Measurements from ENCODE around the gene ADAM20.

Gene ADAM20

DNA sequence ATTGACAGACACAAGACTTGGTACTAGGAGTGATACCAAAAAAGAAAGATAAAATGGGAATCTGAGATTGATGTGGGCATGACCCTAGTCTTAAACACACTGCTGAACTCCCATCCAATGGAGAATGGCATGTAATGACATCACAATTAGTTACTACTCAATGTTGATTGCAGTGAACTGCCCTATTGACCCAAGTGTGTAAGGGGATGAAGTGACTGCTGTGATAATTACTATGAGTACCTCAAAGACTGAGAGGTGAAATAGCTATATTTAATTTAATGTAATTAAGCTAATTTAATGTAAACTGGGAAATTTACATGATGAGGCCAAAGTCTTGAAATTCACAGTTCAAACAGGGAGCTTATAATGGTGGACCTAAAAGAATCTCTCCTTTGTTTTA, at the start of gene ADAM20:
ADAM20 (minus strand) TSS at position 101 of the 400 bp plus-strand sequence. CDS start 10,247 bp downstream, outside the sequence.
- Histone ChIP-seq H3K9me3 (ENCODE audit: insufficient read depth, low read depth, low read length) (peaks cover 11% of the 10 kb centered on the region), H3K36me3 (ENCODE audit: insufficient read depth, low read depth, low read length) (peaks cover 5% of the 10 kb centered on the region; the same call in 1 of the 2 replicates), H3K4me3 (ENCODE audit: low read length) (no peak within 1 kb of the TSS), H3K27me3 (ENCODE audit: insufficient read depth, low read length) (no peaks in the 10 kb centered on the region), H3K4me1 (ENCODE audit: insufficient read depth, low read length) (no peaks in the 10 kb centered on the region), H3K9ac (ENCODE audit: low read depth, low read length) (no peak within 1 kb of the TSS), H3K27ac (ENCODE audit: low read length) (no peak within 1 kb of the TSS)

DNA sequence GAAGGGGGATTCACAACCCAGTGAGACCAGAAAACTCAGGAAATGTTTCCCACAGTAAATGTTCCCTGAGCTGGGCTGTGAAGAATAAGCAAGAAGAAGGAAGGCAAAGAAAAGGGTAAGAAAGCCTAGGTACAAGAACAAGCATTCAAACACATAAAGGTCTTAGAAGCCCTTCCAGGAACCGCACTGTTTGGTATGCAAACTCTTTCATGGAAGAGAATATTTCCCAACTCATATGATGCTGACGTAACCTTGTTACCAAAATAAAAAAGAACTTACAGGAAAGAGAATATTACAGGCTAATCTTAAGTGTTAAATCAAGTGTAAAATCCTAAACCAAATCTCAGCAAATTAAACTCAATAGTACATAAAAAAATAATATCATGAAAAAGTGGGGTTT, 42.1 kb upstream of the ADAM20 start:
- Histone ChIP-seq H3K9ac (ENCODE audit: low read depth, low read length) (no peak overlapping the region), H3K36me3 (ENCODE audit: insufficient read depth, low read depth, low read length) (peaks cover 24% of the 10 kb centered on the region), H3K4me1 (ENCODE audit: insufficient read depth, low read length) (no peaks in the 10 kb centered on the region)

DNA sequence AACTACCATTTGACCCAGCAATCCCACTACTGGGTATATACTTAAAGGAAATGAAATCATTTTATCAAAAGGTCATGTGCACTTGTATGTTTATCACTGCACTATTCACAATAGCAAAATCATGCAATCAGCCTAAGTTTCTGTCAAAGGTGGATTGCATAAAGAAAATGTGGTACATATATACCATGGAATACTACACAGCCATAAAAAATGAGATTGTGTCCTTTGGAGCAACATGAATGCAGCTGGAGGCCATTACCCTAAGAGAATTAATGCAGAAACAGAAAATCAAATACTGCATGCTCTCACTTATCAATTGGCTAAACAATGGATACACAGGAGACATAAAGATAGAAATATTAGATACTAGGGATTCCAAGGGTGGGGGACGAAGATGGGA, 38.2 kb upstream of the ADAM20 start:
- Histone ChIP-seq H3K36me3 (ENCODE audit: insufficient read depth, low read depth, low read length) (no peaks in the 10 kb centered on the region), H3K9ac (ENCODE audit: low read depth, low read length) (no peak overlapping the region), H3K4me3 (ENCODE audit: low read length) (no peak overlapping the region), H3K9me3 (ENCODE audit: insufficient read depth, low read depth, low read length) (no peaks in the 10 kb centered on the region), H3K4me1 (ENCODE audit: insufficient read depth, low read length) (peaks cover 9% of the 10 kb centered on the region; the same call in 1 of the 2 replicates), H3K27ac (ENCODE audit: low read length) (no peak overlapping the region), H3K27me3 (ENCODE audit: insufficient read depth, low read length) (no peaks in the 10 kb centered on the region)

More for the DNA sequence above, 42.1 kb upstream of the ADAM20 start:
- no peak overlapping the region for H3K27ac ChIP-seq (ENCODE audit: low read length)
- H3K9me3 ChIP-seq (ENCODE audit: insufficient read depth, low read depth, low read length) = no peaks in the 10 kb centered on the region
- no peak overlapping the region for H3K4me3 ChIP-seq (ENCODE audit: low read length)
- H3K27me3 ChIP-seq (ENCODE audit: insufficient read depth, low read length) = no peaks in the 10 kb centered on the region

GRCh38 chr14:70571139-70571538, 36.3 kb upstream of the ADAM20 start:
- no peaks in the 10 kb centered on the region for H3K27me3 ChIP-seq (ENCODE audit: insufficient read depth, low read length)
- H3K36me3 ChIP-seq (ENCODE audit: insufficient read depth, low read depth, low read length) = peaks cover 1% of the 10 kb centered on the region; the same call in 1 of the 2 replicates
- no peak overlapping the region for H3K4me3 ChIP-seq (ENCODE audit: low read length)
- H3K9me3 ChIP-seq (ENCODE audit: insufficient read depth, low read depth, low read length) = peaks cover 3% of the 10 kb centered on the region; the same call in 1 of the 2 replicates
- H3K27ac ChIP-seq (ENCODE audit: low read length) = no peak overlapping the region
- peaks cover 9% of the 10 kb centered on the region; the same call in 1 of the 2 replicates for H3K4me1 ChIP-seq (ENCODE audit: insufficient read depth, low read length)
- H3K9ac ChIP-seq (ENCODE audit: low read depth, low read length) = no peak overlapping the region

- peaks cover 9% of the 10 kb centered on the region; the same call in 1 of the 2 replicates for H3K4me1 ChIP-seq (ENCODE audit: insufficient read depth, low read length)
- no peak overlapping the region for H3K27ac ChIP-seq (ENCODE audit: low read length)
- peaks cover 28% of the 10 kb centered on the region for H3K36me3 ChIP-seq (ENCODE audit: insufficient read depth, low read depth, low read length)
- H3K9ac ChIP-seq (ENCODE audit: low read depth, low read length) = no peak overlapping the region
- peaks cover 22% of the 10 kb centered on the region for H3K9me3 ChIP-seq (ENCODE audit: insufficient read depth, low read depth, low read length)
- no peaks in the 10 kb centered on the region for H3K27me3 ChIP-seq (ENCODE audit: insufficient read depth, low read length)
- no peak overlapping the region for H3K4me3 ChIP-seq (ENCODE audit: low read length)
Measured at GRCh38 chr14:70567791-70568190, 33.0 kb upstream of the ADAM20 start.

DNA sequence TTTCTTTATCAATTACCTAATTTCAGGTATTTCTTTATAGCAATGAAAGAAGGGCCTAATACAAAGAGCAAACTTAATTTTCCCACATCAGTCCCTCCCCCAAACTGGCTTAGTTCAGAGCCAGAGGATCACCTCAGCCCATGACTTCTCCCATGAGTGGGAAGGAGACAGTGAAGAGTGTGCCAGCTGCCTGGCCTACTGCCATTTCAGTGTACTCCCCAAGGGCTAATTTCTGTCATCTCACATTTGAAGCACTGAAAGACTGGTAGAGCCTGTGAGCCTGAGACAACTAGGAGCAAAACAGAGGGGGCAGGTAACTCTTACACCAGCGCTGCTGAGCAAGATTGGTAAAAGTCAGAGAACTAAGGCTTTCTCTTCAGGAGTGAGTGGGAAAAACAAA, 29.1 kb upstream of the ADAM20 start:
- Histone ChIP-seq H3K9me3 (ENCODE audit: insufficient read depth, low read depth, low read length) (peaks cover 42% of the 10 kb centered on the region), H3K36me3 (ENCODE audit: insufficient read depth, low read depth, low read length) (peaks cover 39% of the 10 kb centered on the region)

DNA sequence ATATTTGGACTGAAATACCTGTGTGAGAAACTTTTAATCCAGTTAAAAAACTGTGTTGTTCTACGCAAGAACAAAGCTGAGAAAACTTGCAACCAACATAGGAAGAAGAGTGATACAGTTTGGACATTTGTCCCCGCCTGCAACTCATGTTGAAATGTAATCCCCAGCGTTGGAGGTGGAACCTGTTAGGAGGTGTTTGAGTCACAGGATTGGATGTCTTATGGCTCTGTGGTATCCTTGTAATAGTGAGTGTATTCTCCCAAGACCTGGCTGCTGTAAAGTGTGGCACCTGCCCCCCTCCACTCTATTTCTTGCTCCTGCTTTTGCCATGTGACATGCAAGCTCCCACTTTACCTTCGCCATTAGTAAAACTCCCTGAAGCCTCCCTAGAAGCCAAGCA, 28.6 kb upstream of the ADAM20 start:
- Histone ChIP-seq H3K9me3 (ENCODE audit: insufficient read depth, low read depth, low read length) (peaks cover 42% of the 10 kb centered on the region), H3K4me3 (ENCODE audit: low read length) (no peak overlapping the region), H3K9ac (ENCODE audit: low read depth, low read length) (no peak overlapping the region), H3K27ac (ENCODE audit: low read length) (no peak overlapping the region), H3K4me1 (ENCODE audit: insufficient read depth, low read length) (no peaks in the 10 kb centered on the region), H3K36me3 (ENCODE audit: insufficient read depth, low read depth, low read length) (peaks cover 39% of the 10 kb centered on the region), H3K27me3 (ENCODE audit: insufficient read depth, low read length) (no peaks in the 10 kb centered on the region)

More for the DNA sequence above, 29.1 kb upstream of the ADAM20 start:
- H3K9ac ChIP-seq (ENCODE audit: low read depth, low read length) = no peak overlapping the region
- H3K4me3 ChIP-seq (ENCODE audit: low read length) = no peak overlapping the region
- no peak overlapping the region for H3K27ac ChIP-seq (ENCODE audit: low read length)
- H3K27me3 ChIP-seq (ENCODE audit: insufficient read depth, low read length) = no peaks in the 10 kb centered on the region
- H3K4me1 ChIP-seq (ENCODE audit: insufficient read depth, low read length) = no peaks in the 10 kb centered on the region

GRCh38 chr14:70558356-70558755, 23.6 kb upstream of the ADAM20 start:
- H3K27me3 ChIP-seq (ENCODE audit: insufficient read depth, low read length) = no peaks in the 10 kb centered on the region
- no peak overlapping the region for H3K9ac ChIP-seq (ENCODE audit: low read depth, low read length)
- peaks cover 16% of the 10 kb centered on the region for H3K36me3 ChIP-seq (ENCODE audit: insufficient read depth, low read depth, low read length)
- peaks cover 25% of the 10 kb centered on the region for H3K9me3 ChIP-seq (ENCODE audit: insufficient read depth, low read depth, low read length)
- H3K4me1 ChIP-seq (ENCODE audit: insufficient read depth, low read length) = no peaks in the 10 kb centered on the region
- H3K4me3 ChIP-seq (ENCODE audit: low read length) = no peak overlapping the region
- no peak overlapping the region for H3K27ac ChIP-seq (ENCODE audit: low read length)

DNA sequence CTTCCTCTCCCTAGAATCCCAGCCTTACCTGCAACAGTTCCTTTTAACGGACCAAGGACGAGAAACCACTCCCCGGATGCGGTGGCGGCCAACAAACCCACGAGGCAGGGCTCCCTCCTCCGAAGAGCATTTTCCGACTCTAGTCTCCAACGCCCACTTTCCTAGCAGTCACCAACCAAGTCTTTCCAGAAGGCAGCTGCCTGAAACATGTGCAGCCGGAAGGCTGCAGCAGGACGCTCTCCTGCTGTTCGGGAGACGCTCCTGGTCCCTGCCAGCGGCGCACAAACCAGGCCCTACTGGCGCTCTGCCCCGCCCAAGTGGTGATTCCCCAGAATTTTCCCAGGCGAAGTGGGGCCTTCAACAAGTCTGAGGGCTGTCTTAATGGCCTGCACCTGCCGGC, 21.1 kb upstream of the ADAM20 start:
- H3K9ac ChIP-seq (ENCODE audit: low read depth, low read length) = no peak overlapping the region
- no peak overlapping the region for H3K27ac ChIP-seq (ENCODE audit: low read length)
- no peak overlapping the region for H3K4me3 ChIP-seq (ENCODE audit: low read length)
- no peaks in the 10 kb centered on the region for H3K4me1 ChIP-seq (ENCODE audit: insufficient read depth, low read length)
- H3K9me3 ChIP-seq (ENCODE audit: insufficient read depth, low read depth, low read length) = 0 out of 2 replicates have a peak, but pooled peaks cover under 1% of the 10 kb centered on the region
- no peaks in the 10 kb centered on the region for H3K27me3 ChIP-seq (ENCODE audit: insufficient read depth, low read length)
- H3K36me3 ChIP-seq (ENCODE audit: insufficient read depth, low read depth, low read length) = no peaks in the 10 kb centered on the region

- Histone ChIP-seq H3K36me3 (ENCODE audit: insufficient read depth, low read depth, low read length) (peaks cover 5% of the 10 kb centered on the region; the same call in 1 of the 2 replicates), H3K4me1 (ENCODE audit: insufficient read depth, low read length) (no peaks in the 10 kb centered on the region), H3K9me3 (ENCODE audit: insufficient read depth, low read depth, low read length) (peaks cover 11% of the 10 kb centered on the region), H3K27ac (ENCODE audit: low read length) (no peak overlapping the region), H3K9ac (ENCODE audit: low read depth, low read length) (no peak overlapping the region), H3K27me3 (ENCODE audit: insufficient read depth, low read length) (no peaks in the 10 kb centered on the region), H3K4me3 (ENCODE audit: low read length) (no peak overlapping the region)
Measured at GRCh38 chr14:70538087-70538486, 3.3 kb upstream of the ADAM20 start.

GRCh38 chr14:70536830-70537229, 2.0 kb upstream of the ADAM20 start:
- peaks cover 5% of the 10 kb centered on the region; the same call in 1 of the 2 replicates for H3K36me3 ChIP-seq (ENCODE audit: insufficient read depth, low read depth, low read length)
- peaks cover 11% of the 10 kb centered on the region for H3K9me3 ChIP-seq (ENCODE audit: insufficient read depth, low read depth, low read length)
- H3K9ac ChIP-seq (ENCODE audit: low read depth, low read length) = no peak overlapping the region
- H3K27me3 ChIP-seq (ENCODE audit: insufficient read depth, low read length) = no peaks in the 10 kb centered on the region
- no peak overlapping the region for H3K27ac ChIP-seq (ENCODE audit: low read length)
- no peaks in the 10 kb centered on the region for H3K4me1 ChIP-seq (ENCODE audit: insufficient read depth, low read length)
- H3K4me3 ChIP-seq (ENCODE audit: low read length) = no peak overlapping the region

DNA sequence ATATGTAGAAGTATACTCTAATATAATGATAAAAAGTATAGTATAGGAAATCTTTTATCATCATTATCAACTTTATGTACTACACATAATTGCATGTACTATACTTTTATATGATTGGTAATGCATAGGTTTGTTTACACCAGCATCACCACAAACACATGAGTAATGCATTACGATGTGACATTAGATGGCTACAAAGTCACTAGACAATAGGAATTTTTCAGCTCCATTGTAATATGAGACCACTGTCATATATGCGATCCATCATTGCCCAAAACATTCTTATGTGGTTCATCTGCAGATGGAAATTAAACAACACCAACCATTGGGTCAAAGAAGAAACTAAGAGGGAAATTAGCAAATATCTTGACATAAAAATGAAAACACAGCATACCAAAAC, 4.4 kb downstream of the ADAM20 start:
- Histone ChIP-seq H3K36me3 (ENCODE audit: insufficient read depth, low read depth, low read length) (no peaks in the 10 kb centered on the region), H3K4me1 (ENCODE audit: insufficient read depth, low read length) (no peaks in the 10 kb centered on the region), H3K9ac (ENCODE audit: low read depth, low read length) (no peak overlapping the region), H3K27me3 (ENCODE audit: insufficient read depth, low read length) (no peaks in the 10 kb centered on the region), H3K9me3 (ENCODE audit: insufficient read depth, low read depth, low read length) (peaks cover 2% of the 10 kb centered on the region; the same call in 1 of the 2 replicates), H3K27ac (ENCODE audit: low read length) (no peak overlapping the region), H3K4me3 (ENCODE audit: low read length) (no peak overlapping the region)

Data from iPS-20b (cell line).